GM12874 (cell line): ENCODE data around the gene OBP2B.

Experiments
- CTCF ChIP-seq: IDR thresholded peaks from 2 replicates; pipeline ENCODE4 v1.5.1; 2011; ENCODE audit warnings: low read depth, mild to moderate bottlenecking, control low read depth, low read length, moderate library complexity; ENCODE audit not compliant: insufficient read depth

OBP2B gene

GRCh38 chr9:133161547-133161950 lies 47.5 kb downstream of the OBP2B start:
- no peak for TF ChIP-seq CTCF

- peak; percentile 88 for TF ChIP-seq CTCF
These were observed 48.1 kb downstream of the OBP2B start for GRCh38 chr9:133160742-133161546.

GRCh38 chr9:133158695-133159094 lies 50.4 kb downstream of the OBP2B start:
- no peak for TF ChIP-seq CTCF
